NCI-H446 (cell line): Measurements from ENCODE around the gene MACROD1.

Source experiments
- DNase-seq, 2 experiments: peaks; one replicate each; lab custom pipeline; 2025; lab: John Stamatoyannopoulos, UW

The MACROD1 gene

GRCh38 chr11:64072403-64072802 lies 93.5 kb downstream of the MACROD1 start:
- DNase-seq = no peak

GRCh38 chr11:64071849-64072248 lies 94.1 kb downstream of the MACROD1 start:
- no peak for DNase-seq

DNA sequence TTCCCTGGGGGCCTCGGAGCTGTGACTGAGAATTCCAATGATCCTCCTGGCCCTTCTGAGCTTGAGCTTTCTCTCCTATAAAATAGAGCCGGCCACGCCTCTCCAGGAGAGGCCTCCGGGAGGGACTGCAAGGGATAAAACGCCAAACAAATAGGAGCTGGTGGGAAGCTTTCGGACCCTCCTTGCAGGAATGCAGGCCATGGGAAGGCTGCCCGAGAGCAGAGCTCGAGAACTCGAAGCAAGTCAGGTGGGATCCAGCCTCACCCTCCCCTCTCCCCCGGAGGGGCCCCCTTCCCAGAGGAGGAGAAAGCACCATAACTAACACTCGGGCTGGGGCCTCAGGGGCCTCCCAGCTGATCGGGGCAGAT lies 95.6 kb downstream of the MACROD1 start:
- DNase-seq = no peak

DNA sequence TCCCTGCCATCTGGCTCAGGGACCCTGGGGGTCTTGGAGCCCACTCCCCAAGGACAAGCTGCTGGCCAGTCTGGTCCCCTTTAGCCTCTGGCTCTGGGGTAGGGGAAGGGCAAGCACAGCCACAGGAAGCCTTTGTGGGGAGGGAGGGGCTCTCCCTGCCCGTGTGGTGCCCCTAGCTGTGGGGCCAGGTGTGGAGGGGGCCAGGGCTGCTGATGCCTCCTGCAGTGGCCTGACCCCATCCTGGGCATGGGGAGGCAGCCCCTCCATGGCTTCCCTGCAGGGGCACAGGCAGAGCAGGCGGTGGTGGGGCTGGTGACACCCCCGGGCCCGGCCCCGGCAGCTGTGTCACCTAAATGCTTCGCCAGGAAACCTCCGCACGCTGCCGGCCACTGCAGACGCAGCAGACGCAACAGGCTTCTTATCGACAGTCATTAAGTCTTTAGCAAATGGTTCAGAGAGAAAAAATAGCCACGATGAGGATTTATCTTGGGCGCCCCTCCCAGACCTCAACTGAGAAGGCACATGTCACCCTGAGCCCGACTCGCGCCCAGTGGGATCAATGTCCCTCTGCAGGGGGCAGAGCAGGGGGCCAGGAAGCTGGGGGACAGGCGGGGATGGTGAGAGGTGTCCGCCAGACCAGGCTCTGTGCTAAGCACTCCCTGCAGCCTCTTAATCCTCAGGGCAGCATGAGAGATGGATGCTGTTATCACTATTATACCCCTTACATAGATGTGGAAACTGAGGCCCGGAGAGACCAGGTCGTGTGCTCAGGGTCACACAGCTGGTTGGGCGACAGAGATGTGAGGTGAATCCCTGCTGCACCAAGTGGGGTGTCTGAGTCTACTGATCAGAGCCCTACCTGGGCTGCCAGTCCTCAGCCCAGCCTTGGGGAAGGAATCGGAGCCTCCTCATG lies 96.3 kb downstream of the MACROD1 start:
- DNase-seq = no peak

GRCh38 chr11:64068705-64069400 lies 97.1 kb downstream of the MACROD1 start:
- no peak for DNase-seq

DNA sequence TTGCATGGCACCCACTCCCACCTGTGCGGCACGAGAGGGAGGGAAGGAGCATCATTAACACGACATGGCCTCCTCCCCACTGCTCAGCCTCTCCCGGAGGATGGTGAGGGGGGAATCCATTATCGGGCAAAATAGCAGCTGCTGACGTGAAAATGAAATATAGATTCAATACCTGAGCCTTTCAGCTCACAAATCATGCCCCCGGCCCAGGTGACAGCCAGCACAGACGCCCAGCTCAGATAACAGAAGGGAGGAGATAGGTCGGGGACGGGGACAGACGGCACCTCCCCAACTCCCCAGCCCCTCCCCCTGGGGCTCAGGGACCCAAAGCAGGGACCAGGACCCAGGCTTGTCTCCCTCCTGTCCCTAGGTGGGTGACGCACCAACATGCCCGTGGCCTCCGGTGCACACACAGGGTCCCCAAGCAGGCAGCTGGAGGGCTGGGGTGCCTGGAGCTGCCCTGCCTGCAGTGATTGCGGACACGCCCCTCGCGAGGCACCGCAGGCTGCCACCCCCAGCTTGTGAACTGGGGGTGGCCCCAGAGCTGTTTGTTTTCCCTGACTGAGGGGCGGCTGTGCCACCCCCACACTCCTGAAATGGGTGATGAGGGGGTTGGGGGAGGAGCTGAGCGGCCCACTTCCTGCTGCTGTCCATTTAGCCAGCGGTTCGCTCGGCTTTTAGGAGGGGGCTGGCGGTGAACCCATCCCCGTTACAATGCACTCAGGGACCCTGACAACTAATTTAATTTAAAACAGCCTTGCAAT lies 98.5 kb downstream of the MACROD1 start:
- DNase-seq = no peak

DNA sequence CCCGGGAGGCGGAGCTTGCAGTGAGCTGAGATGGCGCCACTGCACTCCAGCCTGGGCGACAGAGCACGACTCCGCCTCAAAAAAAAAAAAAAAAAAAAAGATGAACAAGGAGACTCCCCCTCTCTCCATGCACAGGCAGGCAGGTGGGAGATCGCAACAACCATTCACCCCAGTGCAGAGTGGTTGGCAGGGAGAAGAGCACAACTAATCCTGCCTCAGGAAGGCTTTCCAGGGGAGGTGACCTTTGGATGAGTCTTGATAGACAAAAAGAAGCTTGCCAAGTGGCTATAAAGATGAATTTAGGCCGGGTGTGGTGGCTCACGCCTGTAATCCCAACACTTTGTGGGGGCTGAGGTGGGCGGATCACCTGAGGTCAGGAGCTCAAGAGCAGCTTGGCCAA lies 100.2 kb downstream of the MACROD1 start:
- DNase-seq = no peak

DNA sequence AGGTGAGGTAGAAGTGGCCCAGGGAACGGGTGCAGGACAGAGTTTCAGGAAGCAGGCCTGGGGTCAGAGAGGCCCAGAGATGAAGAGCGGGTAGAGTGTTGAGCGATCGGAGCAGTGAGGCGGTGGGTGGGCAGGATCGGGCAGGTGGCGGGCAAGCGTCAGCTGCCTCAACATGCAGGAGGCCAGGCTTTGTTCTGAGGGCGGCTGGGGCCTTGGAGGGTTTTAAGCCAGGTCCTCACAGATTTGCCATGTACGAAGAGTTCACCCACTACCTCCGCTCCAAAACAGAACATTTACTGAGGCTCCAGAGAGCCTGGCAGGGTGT lies 100.8 kb downstream of the MACROD1 start:
- no peak for DNase-seq

- peak in 1 of 2 experiments; percentile 38 for DNase-seq
Measured at GRCh38 chr11:64064374-64065140, 101.4 kb downstream of the MACROD1 start.

DNA sequence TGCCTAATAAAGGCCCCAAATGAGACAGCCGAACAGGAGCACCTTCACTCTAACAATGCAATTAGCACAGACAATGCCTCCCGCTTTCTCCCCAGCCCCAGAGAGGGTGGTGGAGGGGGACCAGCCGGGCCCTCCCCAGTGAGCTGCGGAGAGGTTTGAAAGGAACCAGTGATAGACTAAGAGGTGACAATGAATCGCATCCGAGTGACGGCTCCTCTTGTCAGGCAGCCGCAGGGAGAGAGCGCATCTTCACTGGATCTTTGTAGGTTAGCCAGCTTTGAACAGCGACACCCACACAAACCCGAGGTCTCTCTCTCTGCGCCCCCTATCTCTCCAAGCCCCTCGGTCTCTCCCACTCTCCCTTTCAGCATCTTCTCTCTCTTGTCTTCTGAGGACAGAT lies 102.1 kb downstream of the MACROD1 start:
- no peak for DNase-seq

DNA sequence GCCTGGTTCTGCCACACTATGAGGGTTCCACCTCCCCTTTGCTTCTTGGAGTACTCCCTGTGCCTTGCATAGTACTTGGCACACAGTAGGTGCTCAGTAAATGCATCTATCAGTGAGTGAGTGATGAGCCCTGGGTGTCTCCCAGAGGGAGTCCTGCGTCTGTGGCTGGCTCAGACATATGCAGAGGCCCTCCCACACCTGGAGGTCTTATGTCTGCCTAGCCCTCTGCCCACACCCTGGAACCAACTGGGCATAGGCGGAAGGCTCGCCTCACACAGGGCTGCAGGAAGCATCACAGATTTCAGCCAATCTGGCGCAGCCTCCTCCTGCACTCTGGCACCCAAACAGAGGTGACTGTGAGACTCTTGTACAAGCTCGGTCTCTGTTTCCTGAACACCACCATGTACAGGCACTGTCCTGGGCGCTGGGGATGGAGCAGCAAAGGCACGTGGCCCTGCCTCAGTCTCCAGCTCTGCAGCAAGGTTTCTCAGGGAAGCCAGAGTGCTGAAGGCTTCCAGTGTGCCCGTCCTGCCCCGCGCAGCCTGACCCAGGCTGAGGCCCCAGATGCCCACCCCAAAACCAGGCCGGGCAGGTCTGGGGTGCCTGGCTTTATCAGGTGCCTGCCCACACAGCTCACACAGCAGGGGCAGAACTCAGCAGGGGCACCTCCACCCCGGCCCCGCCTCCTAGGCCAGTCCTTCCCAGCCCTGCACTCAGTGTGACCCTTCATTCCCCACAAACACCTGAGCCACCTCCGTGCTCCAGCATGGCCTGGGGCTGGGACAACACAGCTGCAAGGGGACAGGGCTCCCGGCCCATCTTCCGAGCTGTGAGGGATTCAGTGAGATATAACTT lies 103.5 kb downstream of the MACROD1 start:
- no peak for DNase-seq

DNA sequence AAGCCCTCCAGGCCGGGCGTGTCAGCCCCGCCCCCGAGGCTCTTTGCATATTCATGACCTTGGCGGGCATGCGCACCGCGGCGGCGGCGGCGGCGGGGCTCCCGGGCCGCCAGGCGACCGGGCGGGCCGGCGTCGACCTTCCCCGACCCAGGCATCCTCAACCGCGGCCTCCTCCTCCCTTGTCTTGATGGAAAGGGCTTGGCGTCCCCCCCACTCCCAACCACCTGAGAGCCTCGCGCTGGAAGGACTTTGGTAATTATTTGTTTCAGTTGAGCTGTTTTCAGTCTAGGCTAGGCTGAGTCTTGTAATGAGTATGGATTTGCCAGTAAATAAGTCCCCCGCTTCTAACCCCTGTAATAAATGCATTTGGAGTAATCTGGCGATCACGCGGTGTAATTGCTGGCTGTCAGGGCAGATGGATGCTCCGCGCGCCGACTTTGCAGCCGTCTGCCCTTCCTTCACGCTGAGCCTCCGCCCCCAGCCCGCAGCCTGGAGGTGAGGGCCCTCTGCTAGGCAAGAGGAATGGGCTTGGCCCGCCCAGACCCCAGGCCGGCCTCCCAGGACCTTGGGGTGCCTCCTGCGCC lies 105.0 kb downstream of the MACROD1 start:
- DNase-seq = no peak

GRCh38 chr11:64060263-64060860 lies 105.6 kb downstream of the MACROD1 start:
- no peak for DNase-seq

- DNase-seq = no peak
Measured at GRCh38 chr11:64059339-64060140, 106.4 kb downstream of the MACROD1 start.

- peak in 1 of 2 experiments; percentile 39 for DNase-seq
Measured at GRCh38 chr11:64058494-64058893, 107.4 kb downstream of the MACROD1 start.

GRCh38 chr11:64057890-64058289 lies 108.0 kb downstream of the MACROD1 start:
- no peak for DNase-seq

GRCh38 chr11:64056861-64057260 lies 109.1 kb downstream of the MACROD1 start:
- DNase-seq = no peak

DNA sequence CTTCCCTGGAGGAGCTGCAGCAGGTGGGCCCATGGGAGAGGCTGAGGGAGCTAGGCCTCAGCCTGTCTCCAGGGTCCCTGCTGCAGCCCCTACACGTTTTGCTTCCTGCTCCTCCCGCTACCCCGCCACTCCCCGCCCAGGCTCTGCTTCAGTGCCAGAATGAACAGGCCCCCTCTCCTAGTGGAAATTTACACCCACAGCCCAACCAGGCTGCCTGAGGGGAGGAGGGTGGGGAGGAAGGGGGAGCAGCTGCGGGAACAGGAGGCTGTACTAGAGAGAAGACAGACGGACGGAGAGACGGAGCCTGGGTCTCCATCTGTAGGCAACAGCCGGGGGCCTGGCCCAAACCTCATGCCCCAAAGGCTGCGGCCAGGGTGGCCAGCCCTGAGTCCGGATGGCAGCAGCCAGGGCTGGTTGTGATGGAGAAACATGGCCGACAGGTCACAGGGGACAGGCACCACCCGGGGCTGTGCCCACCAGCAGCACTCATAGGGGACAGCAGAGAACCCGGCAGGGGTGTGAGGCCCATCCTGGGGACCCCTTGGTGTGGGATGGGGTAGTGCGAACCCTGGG lies 109.6 kb downstream of the MACROD1 start:
- DNase-seq = peak in 1 of 2 experiments; percentile 46

- DNase-seq = peak in 1 of 2 experiments; percentile 27
Measured at GRCh38 chr11:64055077-64055476, 110.8 kb downstream of the MACROD1 start.
